ENCODE results near the gene SENP5.

GRCh38 chr3:196914866-196915265 lies 47.1 kb downstream of the SENP5 start:
- TF ChIP-seq REST (IDR thresholded peaks at IDR 0.05; ENCODE audit: insufficient read depth in 1 of 2, low read depth in 2 of 2, low read length in 2 of 2) (no peak), TAF1 (IDR thresholded peaks at IDR 0.05; ENCODE audit: borderline replicate concordance, insufficient read depth, low read length) (no peak)
